Measurements from ENCODE around the gene PHAF1. TPM values are rescaled to one million over a fixed set of nuclear protein-coding genes. Genes with fewer than 3 reads are reported as not detected.

The PHAF1 gene
- total RNA-seq, 1 donor from 2014 or later: 24.6 TPM

DNA sequence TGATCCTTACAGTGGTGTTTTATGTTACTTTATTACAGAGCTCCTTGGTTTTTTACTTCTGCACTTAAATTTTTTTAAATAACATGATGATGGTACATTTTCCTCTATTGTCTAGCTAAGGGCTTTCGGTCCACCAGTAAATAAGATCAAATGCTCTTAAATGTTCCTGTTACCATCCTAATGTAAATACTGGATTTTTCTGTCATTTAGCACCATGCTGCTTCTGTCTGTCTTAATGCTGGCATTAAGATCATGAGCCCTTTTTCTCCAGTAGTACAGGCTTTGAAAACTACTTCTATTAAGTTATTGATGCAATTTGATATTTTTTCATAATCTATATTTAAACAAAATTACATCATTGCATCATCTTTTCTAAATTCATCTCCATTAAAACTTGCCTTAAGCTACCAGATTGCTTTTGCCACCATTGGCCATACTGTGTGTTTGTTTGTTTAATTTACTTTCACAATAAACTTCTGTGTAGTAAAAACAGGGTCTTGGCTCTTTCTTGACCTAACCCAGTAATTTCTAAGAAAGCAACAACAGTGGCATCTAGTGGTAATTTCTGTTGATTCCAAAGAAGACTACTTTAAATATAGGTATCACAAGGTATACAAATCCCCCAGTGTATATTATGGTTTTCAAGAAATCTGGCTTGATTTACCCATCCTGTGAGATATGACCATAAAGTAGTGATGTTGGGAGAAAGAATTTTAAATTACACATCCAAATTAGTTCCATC, 9.0 kb upstream of the PHAF1 start:
- TF ChIP-seq, protein P1, sequence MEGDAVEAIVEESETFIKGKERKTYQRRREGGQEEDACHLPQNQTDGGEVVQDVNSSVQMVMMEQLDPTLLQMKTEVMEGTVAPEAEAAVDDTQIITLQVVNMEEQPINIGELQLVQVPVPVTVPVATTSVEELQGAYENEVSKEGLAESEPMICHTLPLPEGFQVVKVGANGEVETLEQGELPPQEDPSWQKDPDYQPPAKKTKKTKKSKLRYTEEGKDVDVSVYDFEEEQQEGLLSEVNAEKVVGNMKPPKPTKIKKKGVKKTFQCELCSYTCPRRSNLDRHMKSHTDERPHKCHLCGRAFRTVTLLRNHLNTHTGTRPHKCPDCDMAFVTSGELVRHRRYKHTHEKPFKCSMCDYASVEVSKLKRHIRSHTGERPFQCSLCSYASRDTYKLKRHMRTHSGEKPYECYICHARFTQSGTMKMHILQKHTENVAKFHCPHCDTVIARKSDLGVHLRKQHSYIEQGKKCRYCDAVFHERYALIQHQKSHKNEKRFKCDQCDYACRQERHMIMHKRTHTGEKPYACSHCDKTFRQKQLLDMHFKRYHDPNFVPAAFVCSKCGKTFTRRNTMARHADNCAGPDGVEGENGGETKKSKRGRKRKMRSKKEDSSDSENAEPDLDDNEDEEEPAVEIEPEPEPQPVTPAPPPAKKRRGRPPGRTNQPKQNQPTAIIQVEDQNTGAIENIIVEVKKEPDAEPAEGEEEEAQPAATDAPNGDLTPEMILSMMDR (IDR thresholded peaks at IDR 0.05; ENCODE audit: insufficient read depth, low read length, poor library complexity, severe bottlenecking): peak; percentile 23

GRCh38 chr16:67101311-67102082, 8.2 kb upstream of the PHAF1 start:
- Histone ChIP-seq H3K4me3 (ENCODE audit: low read depth, low read length) (no peak overlapping the region), H3K27me3 (ENCODE audit: control insufficient read depth, insufficient read depth, low read length) (no peaks in the 10 kb centered on the region), H3K36me3 (ENCODE audit: control insufficient read depth, insufficient read depth, low read length) (no peaks in the 10 kb centered on the region)
- TF ChIP-seq, protein P1 (IDR thresholded peaks at IDR 0.05; ENCODE audit: insufficient read depth, low read length, poor library complexity, severe bottlenecking): no peak
- no peak for DNase-seq (ENCODE audit: low read depth)

More for the DNA sequence above, 9.0 kb upstream of the PHAF1 start:
- Histone ChIP-seq H3K36me3 (ENCODE audit: control insufficient read depth, insufficient read depth, low read length) (no peaks in the 10 kb centered on the region), H3K27me3 (ENCODE audit: control insufficient read depth, insufficient read depth, low read length) (no peaks in the 10 kb centered on the region), H3K4me3 (ENCODE audit: low read depth, low read length) (no peak overlapping the region)
- no peak for DNase-seq (ENCODE audit: low read depth)

DNA sequence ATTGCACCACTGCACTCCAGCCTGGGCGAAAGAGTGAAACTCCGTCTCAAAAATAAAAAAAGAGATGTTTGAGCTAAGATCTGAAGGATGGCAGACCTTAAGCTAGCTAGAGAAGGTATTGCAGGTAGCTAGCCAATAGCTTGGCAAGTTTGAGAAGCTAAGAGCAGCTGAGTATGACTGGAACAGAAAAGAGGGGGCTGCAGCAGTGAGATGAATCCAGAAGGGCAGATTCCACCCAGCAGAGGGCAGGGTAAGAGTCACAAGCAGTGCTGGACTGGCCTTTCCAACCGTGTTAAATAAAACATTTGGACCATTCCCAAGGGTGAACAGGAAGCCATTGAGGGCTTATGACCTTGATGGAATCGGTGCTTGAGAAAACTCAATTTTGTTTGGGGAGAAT, 5.7 kb upstream of the PHAF1 start:
- TF ChIP-seq, protein P1 (IDR thresholded peaks at IDR 0.05; ENCODE audit: insufficient read depth, low read length, poor library complexity, severe bottlenecking): peak; percentile 49
- DNase-seq (ENCODE audit: low read depth): no peak
- no peak overlapping the region for H3K4me3 ChIP-seq (ENCODE audit: low read depth, low read length)
- no peaks in the 10 kb centered on the region for H3K36me3 ChIP-seq (ENCODE audit: control insufficient read depth, insufficient read depth, low read length)
- no peaks in the 10 kb centered on the region for H3K27me3 ChIP-seq (ENCODE audit: control insufficient read depth, insufficient read depth, low read length)

- H3K4me3 ChIP-seq (ENCODE audit: low read depth, low read length): no peak overlapping the region
- TF ChIP-seq, protein P1 (IDR thresholded peaks at IDR 0.05; ENCODE audit: insufficient read depth, low read length, poor library complexity, severe bottlenecking): no peak
- no peaks in the 10 kb centered on the region for H3K27me3 ChIP-seq (ENCODE audit: control insufficient read depth, insufficient read depth, low read length)
- H3K36me3 ChIP-seq (ENCODE audit: control insufficient read depth, insufficient read depth, low read length): no peaks in the 10 kb centered on the region
- DNase-seq (ENCODE audit: low read depth): no peak
Observed at GRCh38 chr16:67104845-67105244, 4.9 kb upstream of the PHAF1 start.

GRCh38 chr16:67105246-67105645, 4.5 kb upstream of the PHAF1 start:
- no peaks in the 10 kb centered on the region for H3K27me3 ChIP-seq (ENCODE audit: control insufficient read depth, insufficient read depth, low read length)
- no peak for DNase-seq (ENCODE audit: low read depth)
- no peak overlapping the region for H3K4me3 ChIP-seq (ENCODE audit: low read depth, low read length)
- TF ChIP-seq, protein P1 (IDR thresholded peaks at IDR 0.05; ENCODE audit: insufficient read depth, low read length, poor library complexity, severe bottlenecking): no peak
- H3K36me3 ChIP-seq (ENCODE audit: control insufficient read depth, insufficient read depth, low read length): no peaks in the 10 kb centered on the region

Measured in kidney epithelial cell (primary cell).